B cell (primary cell): ENCODE measurements around the gene TRIM56. TPM values are rescaled to one million over a fixed set of nuclear protein-coding genes. Genes with fewer than 3 reads are reported as not detected.

Experiments
- ATAC-seq: fragments of 200-7000 bp; cut with Tn5 transposase; one replicate; pipeline ENCODE4 v1.10.0; 2021; ENCODE audit warnings: low read depth, mild to moderate bottlenecking, moderate number of reproducible peaks, moderate library complexity
- CTCF ChIA-PET: fragments of 350-600 bp; sonication (Branson Sonifier 250); formaldehyde crosslinking; loops from one replicate; lab custom pipeline; 2021; ENCODE audit warnings: antibody characterized with exemption, inconsistent platforms; lab: Charles Lee
- POLR2A ChIA-PET: fragments of 350-600 bp; sonication (Branson Sonifier 250); formaldehyde crosslinking; loops from one replicate; lab custom pipeline; 2021; ENCODE audit warnings: antibody characterized with exemption; lab: Charles Lee
- DNase-seq: peaks from one replicate; pipeline ENCODE4 v3.0.0; 2013
- H2AFZ ChIP-seq: 2 replicates; pipeline ENCODE4 v1.6.1; 2012; ENCODE audit warnings: mild to moderate bottlenecking, low read depth, low read length; ENCODE audit not compliant: insufficient read depth, poor library complexity, severe bottlenecking
- H3K27ac ChIP-seq, 2 donors: 1 replicate in 1 of 2; 2 replicates in 1 of 2; pipeline ENCODE4 v1.5.1; 2012 to 2013; ENCODE audit warnings: low read length in 2 of 2, mild to moderate bottlenecking in 2 of 2, moderate library complexity in 1 of 2
- H3K27me3 ChIP-seq, 4 experiments: fragments of 200-600 bp in 1 of 4; sonication (generic) in 1 of 4; replicated peaks in 1 of 4; 1 replicate in 2 of 4; 2 replicates in 2 of 4; pipeline versions ENCODE4 v1.6.1 to v1.7.0; 2013 to 2016; ENCODE audit warnings: low read length in 3 of 4, mild to moderate bottlenecking in 2 of 4, mixed read lengths in 1 of 4, moderate library complexity in 1 of 4; ENCODE audit not compliant: insufficient read depth in 4 of 4, control insufficient read depth in 3 of 4; ENCODE audit errors: control extremely low read depth in 1 of 4
- H3K36me3 ChIP-seq, 2 experiments: replicated peaks in 1 of 2; 1 replicate in 1 of 2; 2 replicates in 1 of 2; pipeline versions ENCODE4 v1.6.1 to v1.7.1; 2013; ENCODE audit warnings: low read length in 1 of 2; ENCODE audit not compliant: insufficient read depth in 2 of 2, control insufficient read depth in 1 of 2; ENCODE audit errors: control extremely low read depth in 1 of 2, extremely low read depth in 1 of 2
- H3K4me1 ChIP-seq, 2 donors: fragments of 200-600 bp in 1 of 2; sonication (generic) in 1 of 2; 1 replicate in 1 of 2; 2 replicates in 1 of 2; pipeline versions ENCODE4 v1.5.1 to v1.6.1; 2013 to 2017; ENCODE audit warnings: low read length in 2 of 2; ENCODE audit not compliant: control insufficient read depth in 2 of 2, insufficient read depth in 2 of 2
- H3K4me2 ChIP-seq: replicated peaks from 2 replicates; pipeline ENCODE3; 2012; ENCODE audit warnings: mild to moderate bottlenecking, low read depth, low read length; ENCODE audit not compliant: poor library complexity, severe bottlenecking
- H3K4me3 ChIP-seq, 5 experiments: fragments of 200-600 bp in 1 of 5; sonication (generic) in 1 of 5; 1 replicate in 3 of 5; 2 replicates in 2 of 5; pipeline versions ENCODE4 v1.5.1 to v1.7.0; 2011 to 2016; ENCODE audit warnings: low read length in 4 of 5, mild to moderate bottlenecking in 4 of 5, low read depth in 2 of 5, control low read depth in 1 of 5, moderate library complexity in 1 of 5; ENCODE audit not compliant: insufficient read depth in 1 of 5; ENCODE audit errors: control extremely low read depth in 1 of 5, extremely low read depth in 1 of 5
- H3K79me2 ChIP-seq: fragments of 200-600 bp; sonication (generic); one replicate; pipeline ENCODE4 v1.6.0; 2016; ENCODE audit warnings: low read length; ENCODE audit not compliant: control insufficient read depth, insufficient read depth
- H3K9ac ChIP-seq: fragments of 200-600 bp; sonication (generic); 2 replicates; pipeline ENCODE4 v1.6.1; 2017; ENCODE audit warnings: mild to moderate bottlenecking, low read length, moderate library complexity
- H3K9me3 ChIP-seq, 3 donors: one replicate each; pipeline versions ENCODE4 v1.6.1 to v1.7.1; 2013; ENCODE audit warnings: low read length in 2 of 3; ENCODE audit not compliant: control insufficient read depth in 2 of 3, insufficient read depth in 1 of 3; ENCODE audit errors: control extremely low read depth in 1 of 3
- H4K20me1 ChIP-seq: 2 replicates; pipeline ENCODE4 v1.6.0; 2012; ENCODE audit warnings: mild to moderate bottlenecking, low read length; ENCODE audit not compliant: insufficient read depth, control insufficient read depth, poor library complexity, severe bottlenecking
- H3K27ac Mint-ChIP-seq: one replicate; pipeline ENCODE4 v1.8.0; 2021; ENCODE audit warnings: mixed read lengths
- H3K27me3 Mint-ChIP-seq: one replicate; pipeline ENCODE4 v1.8.0; 2021; ENCODE audit warnings: mixed read lengths
- H3K4me1 Mint-ChIP-seq: one replicate; pipeline ENCODE4 v1.8.0; 2021; ENCODE audit warnings: mixed read lengths
- H3K4me3 Mint-ChIP-seq: one replicate; pipeline ENCODE4 v1.8.0; 2021; ENCODE audit warnings: mixed read lengths
- H3K9me3 Mint-ChIP-seq: one replicate; pipeline ENCODE4 v1.8.0; 2022; ENCODE audit warnings: mixed read lengths; ENCODE audit not compliant: insufficient read depth
- CTCF ChIP-seq: fragments of 200-600 bp; IDR thresholded peaks from one replicate; pipeline ENCODE4 v1.8.0; 2022; ENCODE audit warnings: antibody characterized with exemption, mild to moderate bottlenecking
- EZH2 ChIP-seq: IDR thresholded peaks from 2 replicates; pipeline ENCODE4 v1.6.1; 2012; ENCODE audit warnings: borderline replicate concordance, low read depth, mild to moderate bottlenecking, moderate library complexity, low read length; ENCODE audit not compliant: insufficient read depth, poor library complexity, severe bottlenecking
- WGBS: methylation state at CpG from one replicate; pipeline ENCODE4 v1.1.5; 2013; ENCODE audit warnings: missing lambda C conversion rate; ENCODE audit not compliant: insufficient coverage; 5-methylcytosine and 5-hydroxymethylcytosine counted together
- intact Hi-C: fragments of 100-400 bp; cut with micrococcal nuclease; formaldehyde crosslinking; loops from one replicate; pipeline ENCODE4 v1.10.0; 2022
- polyA plus RNA-seq: library from polyadenylated mRNA; depleted of rRNA; stranded (reverse); fragments of >200 nt; gene quantifications from 2 replicates; pipeline ENCODE4 v1.2.3, GENCODE V29; 2012
- total RNA-seq, 2 donors: library from RNA; stranded (reverse); fragments of 120-200 nt in 1 of 2; gene quantifications; 1 replicate in 1 of 2; 2 replicates in 1 of 2; pipeline versions ENCODE4 v1.2.3 to v1.2.4, GENCODE V29; 2013 to 2022

The TRIM56 gene
- total and polyA plus RNA-seq, 2 donors (not counting 1 experiment from before 2014, with no cell fraction given), result 8.4 to 85.7 TPM

DNA sequence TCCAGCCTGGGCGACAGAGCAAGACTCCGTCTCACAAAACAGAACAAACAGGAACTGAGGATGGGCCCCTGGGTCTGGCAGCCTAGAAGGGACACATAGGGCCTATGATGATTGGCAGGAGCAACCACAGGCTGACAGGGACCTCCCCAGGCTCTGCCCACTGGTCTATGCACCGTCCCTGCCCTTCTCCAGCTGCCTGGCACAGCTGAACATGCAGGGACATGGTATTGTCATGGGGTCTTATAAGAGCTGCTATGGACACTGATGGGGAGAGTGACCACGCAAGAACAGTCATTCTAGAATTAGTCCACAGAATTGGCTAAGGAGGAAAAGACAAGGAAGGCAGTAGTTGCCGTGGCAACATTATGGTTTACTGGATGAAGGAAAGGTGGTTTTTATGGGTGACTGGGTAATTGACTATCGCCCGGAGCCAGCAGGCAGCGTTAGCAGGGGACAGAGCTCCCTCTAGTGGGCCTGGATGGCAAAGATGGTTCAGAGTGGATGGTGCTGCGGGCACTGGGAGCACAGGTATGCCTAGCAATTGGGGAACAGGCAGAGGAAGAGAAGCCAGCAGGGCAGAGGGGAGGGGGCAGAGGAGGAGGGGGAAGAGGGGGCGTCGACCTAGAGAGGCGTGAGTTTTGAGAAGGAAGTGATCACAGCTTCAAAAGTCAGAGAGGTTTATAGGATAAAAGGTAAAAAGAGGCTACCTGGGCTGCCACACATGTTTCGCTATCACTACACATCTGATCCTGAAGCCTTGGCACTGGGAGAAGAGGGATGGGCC lies 7.8 kb upstream of the TRIM56 start:
- CTCF ChIA-PET, result interaction anchor here (0.5 to 2.0 kb wide), 27 partner anchors 8 to 1524 kb away, joined by 3 to 9 read pairs (median 4); partner anchors contain the start of genes POP7, SRRT and TRIM56
- peak overlapping the region; percentile 24 to 63 for H3K27ac ChIP-seq
- H3K27me3 ChIP-seq, result no peaks in the 10 kb centered on the region
- H3K9ac ChIP-seq, result no peak overlapping the region
- WGBS, result 2% methylated on average over 11 of the region's 13 CpGs
- POLR2A ChIA-PET, result interaction anchor here (0.6 to 0.8 kb wide), 4 partner anchors 49 to 848 kb away, joined by 3 to 9 read pairs (median 6); no protein-coding TSS in a partner anchor
- TF ChIP-seq CTCF, result peak; percentile 81
- no peak for TF ChIP-seq EZH2
- H3K4me1 ChIP-seq, result peaks cover 7 to 10% of the 10 kb centered on the region in 2 donors
- no peaks in the 10 kb centered on the region for H4K20me1 ChIP-seq
- no peak overlapping the region for H3K4me3 ChIP-seq
- Mint-ChIP-seq H3K27me3 (peaks cover 14% of the 10 kb centered on the region), H3K4me3 (peak overlapping the region; percentile 4), H3K27ac (peak overlapping the region; percentile 18), H3K9me3 (no peaks in the 10 kb centered on the region), H3K4me1 (peaks cover 9% of the 10 kb centered on the region)
- no peaks in the 10 kb centered on the region for H3K36me3 ChIP-seq
- ATAC-seq (peak; percentile 91), DNase-seq (peak; percentile 88)
- no peaks in the 10 kb centered on the region for H3K79me2 ChIP-seq
- intact Hi-C loops, result loop anchor here (1.0 to 5.0 kb wide), 5 partner anchors 8 to 275 kb away; partner anchors contain the start of genes ACHE, SERPINE1 and TRIM56
- peaks cover 0 to 7% (median 0%) of the 10 kb centered on the region in 3 donors for H3K9me3 ChIP-seq
- peak overlapping the region; percentile 23 for H2AFZ ChIP-seq
- peak overlapping the region; percentile 52 for H3K4me2 ChIP-seq

DNA sequence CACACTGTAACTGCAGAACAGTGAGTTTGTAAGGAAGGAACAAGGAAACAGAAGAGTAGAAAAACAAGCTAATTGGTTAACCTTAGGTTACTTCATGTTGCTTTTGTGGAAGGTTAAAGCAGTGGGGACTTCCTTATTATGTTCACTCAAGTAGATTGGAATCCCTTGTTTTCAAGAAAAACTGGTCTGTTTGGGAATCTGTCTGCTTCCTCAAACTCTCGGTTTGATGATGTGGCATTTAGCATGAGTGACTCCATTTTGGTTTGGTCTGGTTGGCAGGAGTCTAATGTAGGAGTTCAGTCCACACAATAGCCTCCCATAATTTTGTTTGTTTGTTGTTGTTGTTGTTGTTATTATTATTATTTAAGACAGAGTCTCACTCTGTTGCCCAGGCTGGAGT lies 3.8 kb upstream of the TRIM56 start:
- no peak overlapping the region for H3K4me2 ChIP-seq
- no peak overlapping the region for H3K27ac ChIP-seq
- no peak overlapping the region for H3K4me3 Mint-ChIP-seq
- CTCF ChIA-PET, result interaction anchor here (0.9 to 1.0 kb wide), 2 partner anchors 15 to 187 kb away, joined by 3 read pairs; no protein-coding TSS in a partner anchor
- H2AFZ ChIP-seq, result no peak overlapping the region
- no peaks in the 10 kb centered on the region for H3K27me3 ChIP-seq
- peaks cover 21% of the 10 kb centered on the region for H3K79me2 ChIP-seq
- H3K4me3 ChIP-seq, result no peak overlapping the region
- DNase-seq (no peak), ATAC-seq (no peak)
- peaks cover 20% of the 10 kb centered on the region for H3K4me1 Mint-ChIP-seq
- H3K27me3 Mint-ChIP-seq, result peaks cover 3% of the 10 kb centered on the region
- no peaks in the 10 kb centered on the region for H3K36me3 ChIP-seq
- no peak overlapping the region for H3K27ac Mint-ChIP-seq
- peaks cover 18 to 27% of the 10 kb centered on the region in 2 donors for H3K4me1 ChIP-seq
- intact Hi-C loops, result no loop called here
- POLR2A ChIA-PET, result no interaction called here
- WGBS, result 80% methylated on average over 1 of the region's 1 CpG
- no peaks in the 10 kb centered on the region for H4K20me1 ChIP-seq
- no peaks in the 10 kb centered on the region for H3K9me3 Mint-ChIP-seq
- H3K9me3 ChIP-seq, result peaks cover 0 to 7% (median 0%) of the 10 kb centered on the region in 3 donors
- TF ChIP-seq CTCF (no peak), EZH2 (no peak)
- no peak overlapping the region for H3K9ac ChIP-seq
